ENCODE results near the gene KCNQ2.

Gene KCNQ2

DNA sequence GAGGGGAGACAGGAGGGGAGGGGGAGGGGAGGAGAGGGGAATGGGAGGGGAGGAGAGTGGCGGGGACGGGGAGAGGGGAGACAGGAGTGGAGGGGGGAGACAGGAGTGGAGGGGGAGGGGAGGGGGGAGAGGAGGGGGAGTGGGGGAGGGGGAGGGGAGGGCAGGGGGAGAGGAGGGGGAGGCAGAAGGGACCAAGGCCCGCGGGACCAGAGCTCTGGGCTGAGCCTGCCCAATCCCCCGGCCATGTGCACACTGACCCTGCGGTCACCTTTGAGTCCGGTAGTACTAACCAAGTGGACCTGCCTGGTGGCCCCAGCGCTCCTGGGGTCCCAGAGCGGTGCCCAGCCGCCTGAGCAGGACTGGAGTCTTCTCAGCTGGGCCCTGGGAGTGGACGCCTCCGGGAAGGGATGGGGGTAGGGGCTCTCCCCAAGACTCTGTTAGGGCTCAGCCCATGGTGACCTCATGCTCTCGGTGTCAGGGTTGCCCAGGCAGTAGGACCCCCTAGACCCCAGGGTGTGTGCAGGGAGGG, 471 bp upstream of the KCNQ2 start:
- in situ Hi-C loops (cut with MboI; ENCODE audit: low sequenced_read_pairs), result no loop called here

DNA sequence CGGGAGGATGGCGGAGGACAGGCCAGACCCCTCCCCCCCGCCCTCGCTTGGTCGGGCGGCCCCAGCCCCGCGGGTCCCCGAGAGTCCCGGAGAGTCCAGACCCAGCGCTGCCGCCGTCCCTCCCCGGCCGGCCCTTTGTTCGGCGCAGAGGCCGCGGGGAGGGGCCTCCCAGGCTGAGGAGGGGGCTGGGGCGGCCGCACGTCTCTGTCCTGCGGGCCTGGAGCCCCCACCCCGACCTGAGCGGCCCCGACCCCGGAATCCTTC, 806 bp downstream of the KCNQ2 start:
- in situ Hi-C loops (cut with MboI; ENCODE audit: low sequenced_read_pairs), result no loop called here

DNA sequence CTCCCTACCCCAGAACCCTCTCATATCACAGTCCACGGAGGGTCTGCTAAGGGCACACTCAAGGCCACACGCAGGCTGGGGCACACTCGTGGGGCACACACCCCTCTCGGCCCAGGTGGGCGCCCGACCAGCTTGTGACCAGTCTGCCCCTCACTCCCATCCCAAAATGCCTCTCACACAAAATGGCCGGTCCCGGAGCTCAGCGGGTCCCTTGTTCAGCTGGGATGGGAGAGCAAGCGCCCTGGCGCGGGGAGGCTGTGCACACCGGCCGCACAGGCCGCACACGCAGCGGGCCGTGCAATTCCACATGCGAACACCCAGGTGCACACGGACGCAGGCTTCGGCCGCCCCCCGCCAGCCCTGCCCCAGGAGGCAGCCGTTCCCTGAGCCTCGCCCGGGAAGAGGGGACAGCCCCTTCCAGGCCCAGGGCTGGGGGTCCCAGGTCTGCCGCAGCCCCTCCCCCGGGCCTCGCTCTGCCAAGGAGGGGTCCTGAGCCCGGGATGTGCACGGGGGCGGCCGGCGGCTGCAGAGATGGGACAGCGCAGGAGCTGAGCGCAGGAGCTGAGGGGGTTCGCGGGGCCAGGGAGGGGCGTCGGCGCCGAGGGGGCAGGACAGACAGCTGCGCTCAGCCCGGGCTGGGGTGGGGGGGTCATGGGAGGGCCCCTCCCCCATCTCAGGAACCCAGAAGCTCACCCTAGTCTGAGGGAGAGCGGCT, 1.3 kb downstream of the KCNQ2 start:
- in situ Hi-C loops (cut with MboI; ENCODE audit: low sequenced_read_pairs), result no loop called here

DNA sequence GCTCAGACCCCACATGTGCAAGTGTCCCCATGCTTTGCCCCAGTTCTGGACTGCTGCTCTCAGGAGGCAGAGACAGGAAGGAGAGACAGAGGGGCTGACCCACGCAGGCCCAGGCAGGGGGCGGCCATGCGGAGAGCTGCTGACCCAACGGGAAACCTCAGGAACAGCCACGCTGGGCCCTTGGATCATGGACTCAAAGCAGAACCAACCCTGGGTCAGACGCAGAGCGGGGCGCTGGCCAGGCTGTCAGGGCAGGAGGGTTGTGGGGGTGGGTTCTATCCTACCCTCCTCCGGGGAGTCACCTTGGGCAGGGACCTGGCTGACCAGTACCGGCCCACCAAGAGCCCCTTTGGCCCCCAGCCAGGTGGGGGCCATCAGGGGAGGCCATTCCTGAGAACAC, 2.0 kb downstream of the KCNQ2 start:
- in situ Hi-C loops (cut with MboI; ENCODE audit: low sequenced_read_pairs), result no loop called here

DNA sequence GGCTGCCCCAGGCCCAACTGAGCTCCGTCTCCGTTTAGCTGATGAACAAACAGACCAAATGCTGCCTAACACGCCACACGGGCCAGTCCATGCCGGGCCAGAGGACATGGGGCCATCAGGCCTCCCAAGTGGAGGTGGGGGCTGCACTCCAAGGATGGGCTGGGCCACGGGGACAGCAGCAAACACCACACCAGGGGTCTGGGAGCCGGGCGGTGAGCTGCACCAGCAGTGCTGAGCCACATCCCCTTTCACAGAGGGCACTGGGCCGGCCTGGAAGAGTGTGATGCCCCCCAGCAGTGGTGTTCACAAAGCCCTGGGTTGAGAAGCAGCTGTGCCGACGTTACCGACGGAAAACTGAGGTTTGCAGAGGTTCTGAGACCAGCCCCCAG, 2.7 kb downstream of the KCNQ2 start:
- in situ Hi-C loops (cut with MboI; ENCODE audit: low sequenced_read_pairs), result no loop called here

DNA sequence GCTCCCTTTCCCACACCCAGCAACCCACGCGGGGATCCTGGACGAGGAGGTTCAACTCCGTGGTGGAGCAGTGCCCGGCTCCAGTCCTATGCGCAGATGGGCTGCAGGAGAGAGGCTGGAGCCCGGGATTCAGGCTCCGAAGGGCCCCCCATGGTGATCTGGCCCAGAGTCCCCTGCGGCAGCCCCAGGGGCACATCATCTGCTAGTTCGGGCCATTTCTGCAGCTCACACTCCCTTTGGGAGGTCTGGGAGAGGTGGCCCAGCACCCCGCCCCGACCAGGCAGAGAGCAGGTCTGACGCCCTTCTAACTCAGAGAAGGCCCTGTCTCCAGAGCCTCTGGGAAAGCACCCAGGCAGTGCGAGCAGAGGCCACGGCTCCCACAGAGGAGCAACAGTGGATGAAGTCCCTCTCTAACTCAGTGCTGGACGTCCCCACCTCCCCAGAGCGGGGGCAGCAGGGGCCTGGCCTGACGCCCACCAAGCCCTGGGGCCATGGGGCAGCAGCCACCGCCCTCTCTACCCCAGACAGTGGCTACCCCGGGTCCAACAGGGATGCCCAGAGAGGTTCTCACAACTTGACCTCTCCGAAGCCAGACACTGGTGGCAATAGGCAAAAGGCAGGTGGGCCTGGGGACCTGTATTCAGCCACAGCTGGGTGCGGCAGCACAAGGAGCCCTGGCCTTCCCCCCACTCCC, 3.3 kb downstream of the KCNQ2 start:
- in situ Hi-C loops (cut with MboI; ENCODE audit: low sequenced_read_pairs), result no loop called here

DNA sequence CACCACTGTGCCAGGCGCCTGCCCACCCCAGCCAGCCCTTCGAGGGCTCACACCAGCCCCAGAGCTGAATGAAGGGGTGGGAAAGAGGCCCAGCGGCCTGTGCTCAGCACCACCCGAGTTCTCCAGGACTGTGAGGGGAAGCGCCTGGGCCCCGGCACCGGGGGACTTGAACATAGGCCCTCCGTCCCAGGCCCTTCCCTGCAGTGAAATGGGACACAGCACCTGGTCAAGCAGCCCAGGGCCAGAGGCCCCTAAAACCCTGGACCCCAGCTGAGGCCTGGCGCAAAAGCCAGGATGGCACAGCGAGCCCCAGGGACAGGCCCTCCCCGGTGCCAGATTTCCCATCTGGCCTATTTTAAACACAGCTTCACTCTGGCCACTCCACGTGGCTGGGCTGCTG, 4.0 kb downstream of the KCNQ2 start:
- in situ Hi-C loops (cut with MboI; ENCODE audit: low sequenced_read_pairs), result no loop called here

GRCh38 chr20:63467294-63468083, 5.0 kb downstream of the KCNQ2 start:
- in situ Hi-C loops (cut with MboI; ENCODE audit: low sequenced_read_pairs), result no loop called here

GRCh38 chr20:63466861-63467260, 5.6 kb downstream of the KCNQ2 start:
- in situ Hi-C loops (cut with MboI; ENCODE audit: low sequenced_read_pairs), result no loop called here

DNA sequence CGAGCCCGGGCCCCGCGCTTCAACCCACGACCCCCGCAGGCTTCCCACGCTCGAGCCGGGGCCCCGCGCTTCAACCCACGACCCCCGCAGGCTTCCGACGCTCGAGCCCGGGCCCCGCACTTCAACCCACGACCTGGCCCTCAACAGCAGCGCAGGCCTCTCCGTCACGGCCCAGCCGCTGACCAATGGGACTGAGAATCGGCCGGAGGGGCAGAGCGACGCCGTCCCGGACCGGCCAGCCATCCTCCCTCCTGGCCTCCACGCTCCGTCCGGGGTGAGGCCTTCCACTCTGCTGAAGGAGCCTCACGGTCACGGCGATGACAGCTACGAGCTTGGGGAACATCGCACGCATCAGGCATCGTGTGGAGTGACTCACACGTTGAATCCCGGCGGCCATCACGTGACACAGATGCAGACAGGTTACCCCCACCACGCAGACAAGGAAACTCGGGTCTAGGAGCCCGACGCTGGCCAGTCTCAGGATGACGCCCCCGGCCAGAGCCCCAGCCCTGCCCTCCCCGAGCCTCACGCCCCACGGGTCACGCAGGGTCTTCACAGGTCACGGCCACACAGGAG, 6.1 kb downstream of the KCNQ2 start:
- in situ Hi-C loops (cut with MboI; ENCODE audit: low sequenced_read_pairs), result no loop called here

- in situ Hi-C loops (cut with MboI; ENCODE audit: low sequenced_read_pairs), result no loop called here
These were observed 6.8 kb downstream of the KCNQ2 start for GRCh38 chr20:63465380-63466249.

DNA sequence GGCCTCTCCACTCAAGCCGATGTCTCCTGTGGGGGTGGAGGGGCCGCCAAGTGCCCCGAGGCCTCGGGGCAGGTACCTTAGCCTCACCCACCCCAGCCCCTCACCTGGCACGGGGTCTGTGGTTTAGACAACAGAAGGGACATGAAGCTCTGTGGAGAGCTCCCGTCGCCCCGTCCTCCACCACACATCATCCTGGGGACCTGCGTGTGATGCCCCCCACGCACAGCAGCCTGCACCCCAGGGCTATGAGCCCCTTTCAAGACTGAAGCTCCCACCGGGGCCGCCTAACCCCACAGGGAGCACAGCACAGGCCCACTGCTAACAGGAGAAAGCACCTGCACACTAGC, 8.2 kb downstream of the KCNQ2 start:
- in situ Hi-C loops (cut with MboI; ENCODE audit: low sequenced_read_pairs), result no loop called here

DNA sequence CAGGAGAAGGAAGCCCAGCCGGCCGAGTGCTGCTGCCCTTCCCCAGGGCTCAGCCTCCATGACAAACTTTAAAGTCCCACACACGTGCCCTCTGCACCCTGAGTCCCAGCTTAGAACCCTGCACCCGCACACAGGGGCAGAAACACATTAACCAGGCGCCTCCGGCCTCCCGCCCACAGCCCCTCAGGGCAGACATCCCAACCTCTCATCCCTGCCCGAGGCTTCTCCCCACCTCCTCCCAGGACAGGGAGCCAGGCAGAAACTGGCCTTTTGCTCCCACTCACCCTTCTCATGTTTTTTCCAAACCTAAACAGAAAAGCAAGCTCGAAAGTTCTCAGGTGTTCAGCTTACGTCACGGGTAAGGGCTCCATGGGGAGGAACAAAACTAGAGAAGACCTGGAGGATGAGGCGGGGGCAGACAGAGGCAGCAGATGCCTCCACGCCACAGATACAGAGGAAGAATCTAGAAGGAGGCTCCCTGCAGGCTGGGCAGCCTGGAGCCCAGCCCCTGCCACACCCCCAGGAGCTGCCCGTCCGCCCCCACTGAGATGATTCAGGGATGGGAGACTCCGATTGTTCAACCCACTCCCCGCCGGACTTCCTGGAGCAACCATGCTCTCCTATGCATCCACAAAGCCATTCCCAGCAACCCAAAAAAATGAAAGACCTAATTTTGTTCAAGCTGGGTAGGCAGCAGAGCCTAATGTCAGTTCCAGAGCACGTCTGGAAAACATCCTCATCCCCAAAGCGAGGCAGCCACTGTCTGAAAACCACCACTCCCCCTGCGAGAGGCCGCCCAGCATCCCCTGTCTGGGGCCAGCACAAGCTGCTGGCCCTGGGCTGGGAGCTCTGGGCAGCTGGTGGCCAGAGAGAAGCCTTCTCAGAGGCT, 8.8 kb downstream of the KCNQ2 start:
- in situ Hi-C loops (cut with MboI; ENCODE audit: low sequenced_read_pairs), result no loop called here

- in situ Hi-C loops (cut with MboI; ENCODE audit: low sequenced_read_pairs), result no loop called here
These were observed 10.2 kb downstream of the KCNQ2 start for GRCh38 chr20:63462244-63462643.

DNA sequence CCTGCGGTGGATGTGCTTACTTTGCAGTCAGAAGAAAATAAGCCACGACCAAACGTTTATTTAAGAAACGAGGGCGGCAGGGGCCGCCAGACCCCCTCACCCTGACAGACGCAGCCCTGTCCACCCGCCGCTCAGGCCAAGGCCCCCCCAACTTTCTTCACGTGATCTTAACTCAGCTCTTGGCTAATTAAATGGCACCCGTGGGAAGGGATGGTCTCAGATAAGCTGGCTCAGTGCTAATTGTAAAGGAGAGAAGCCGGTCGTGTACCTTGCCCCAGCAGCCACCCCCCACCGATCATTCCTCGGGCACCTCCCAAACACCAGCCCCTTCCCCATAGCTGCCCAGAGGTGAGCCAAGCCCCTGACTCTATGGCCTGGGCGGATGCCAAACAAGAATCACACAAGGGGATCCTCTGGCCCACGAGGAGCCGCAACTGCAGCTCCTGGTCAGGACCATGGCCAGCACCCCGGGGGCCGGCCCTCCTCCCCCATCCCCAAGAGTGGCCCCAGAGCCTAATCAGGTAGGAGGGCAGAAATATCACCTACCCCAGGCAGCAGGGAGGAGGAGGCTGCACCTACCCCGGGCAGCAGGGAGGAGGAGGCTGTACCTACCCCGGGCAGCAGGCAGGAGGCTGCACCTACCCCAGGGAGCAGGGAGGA, 11.2 kb downstream of the KCNQ2 start:
- in situ Hi-C loops (cut with MboI; ENCODE audit: low sequenced_read_pairs), result no loop called here

DNA sequence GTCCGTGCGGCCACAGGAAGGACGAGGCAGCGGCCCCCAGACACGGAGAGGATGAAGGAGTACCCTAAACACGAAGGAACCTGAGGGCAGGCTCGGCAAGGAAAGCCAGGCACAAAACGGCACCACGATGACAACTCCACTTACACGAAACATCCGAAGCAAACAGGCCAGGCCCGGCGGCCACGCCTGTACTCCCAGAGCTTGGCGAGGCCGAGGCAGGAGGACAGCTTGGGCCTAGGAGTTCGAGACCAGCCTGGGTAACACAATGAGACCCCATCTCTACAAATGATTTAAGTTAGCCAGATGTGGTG, 13.4 kb downstream of the KCNQ2 start:
- in situ Hi-C loops (cut with MboI; ENCODE audit: low sequenced_read_pairs), result no loop called here

- in situ Hi-C loops (cut with MboI; ENCODE audit: low sequenced_read_pairs), result no loop called here
These were observed 14.0 kb downstream of the KCNQ2 start for GRCh38 chr20:63458170-63459069.

DNA sequence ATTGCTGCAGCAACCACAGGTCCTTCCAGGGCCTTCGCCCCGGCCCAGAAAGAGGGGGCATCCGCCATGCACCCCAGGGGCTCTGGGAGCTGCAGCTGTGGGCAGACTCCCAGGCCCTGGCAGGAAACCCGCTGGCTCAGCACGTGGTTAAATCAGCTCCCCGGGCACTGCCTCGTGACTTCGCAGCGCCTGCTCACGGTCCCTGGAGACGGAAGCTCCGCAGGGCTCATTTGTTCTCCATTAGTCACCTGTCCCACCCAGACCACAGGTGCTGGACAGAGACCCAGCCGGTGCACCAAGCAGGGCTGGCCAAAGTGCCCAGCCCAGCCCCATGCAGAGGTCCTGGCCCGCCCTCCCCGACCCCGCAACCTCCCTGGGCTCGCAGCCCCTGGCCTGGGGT, 14.7 kb downstream of the KCNQ2 start:
- in situ Hi-C loops (cut with MboI; ENCODE audit: low sequenced_read_pairs), result no loop called here
